NT2/D1 (cell line): ENCODE measurements around the gene STX8.
"Not testable (repeated sequence)": the region's sequence is repeated elsewhere in the genome, so short reads cannot be mapped to it uniquely, and the experiment has no call there.

ENCODE experiments used
- DNase-seq: peaks from one replicate; pipeline ENCODE4 v3.0.0-alpha.2; 2011; ENCODE audit warnings: low read depth, low spot score
- H3K27me3 ChIP-seq: 2 replicates; pipeline ENCODE4 v1.6.0; 2011; ENCODE audit warnings: mild to moderate bottlenecking; ENCODE audit not compliant: insufficient read length, insufficient read depth
- H3K36me3 ChIP-seq: 2 replicates; pipeline ENCODE4 v1.6.1; 2011; ENCODE audit warnings: mild to moderate bottlenecking, low read length, mixed read lengths; ENCODE audit not compliant: insufficient read depth, insufficient read length
- H3K4me1 ChIP-seq: 2 replicates; pipeline ENCODE4 v1.5.1; 2011; ENCODE audit not compliant: insufficient read depth, insufficient read length
- H3K4me3 ChIP-seq: 2 replicates; pipeline ENCODE4 v1.5.1; 2011; ENCODE audit warnings: low read depth; ENCODE audit not compliant: insufficient read length
- H3K9ac ChIP-seq: 2 replicates; pipeline ENCODE4 v1.6.0; 2011; ENCODE audit warnings: low read depth; ENCODE audit not compliant: insufficient read length
- H3K9me3 ChIP-seq: 2 replicates; pipeline ENCODE4 v1.5.1; 2011; ENCODE audit warnings: mild to moderate bottlenecking, low read length; ENCODE audit not compliant: insufficient read depth
- SUZ12 ChIP-seq: IDR thresholded peaks from 2 replicates; pipeline ENCODE4 v1.6.1; 2011; ENCODE audit not compliant: insufficient read length, insufficient read depth; ENCODE audit errors: extremely low read depth
- YY1 ChIP-seq: IDR thresholded peaks from 2 replicates; pipeline ENCODE4 v1.6.1; 2011; ENCODE audit not compliant: insufficient read length, insufficient read depth
- ZNF274 ChIP-seq: IDR thresholded peaks from 2 replicates; pipeline ENCODE4 v1.6.1; 2011; ENCODE audit warnings: mild to moderate bottlenecking, low read depth, low read length

STX8 gene

DNA sequence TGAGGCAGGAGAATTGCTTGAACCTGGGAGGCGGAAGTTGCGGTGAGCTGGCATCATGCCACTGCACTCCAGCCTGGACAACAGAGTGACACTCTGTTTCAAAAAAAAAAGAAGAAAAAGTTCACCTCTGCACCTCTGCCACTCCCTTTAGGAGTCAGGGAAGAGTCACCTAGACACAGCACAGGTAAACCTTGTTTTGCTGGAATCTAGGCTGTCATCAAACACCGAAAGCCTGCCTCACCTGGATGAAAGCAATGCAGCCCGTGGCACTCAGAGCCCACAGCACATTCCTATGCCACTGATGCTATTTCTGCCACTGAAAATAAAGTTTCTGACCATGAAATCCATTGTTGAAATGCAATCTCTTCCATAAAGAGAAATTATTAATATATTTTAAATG, 23.0 kb upstream of the STX8 start:
- no peak for TF ChIP-seq SUZ12
- no peak for TF ChIP-seq ZNF274
- TF ChIP-seq YY1: no peak
- H3K9ac ChIP-seq: no peak overlapping the region
- H3K4me1 ChIP-seq: no peaks in the 10 kb centered on the region

DNA sequence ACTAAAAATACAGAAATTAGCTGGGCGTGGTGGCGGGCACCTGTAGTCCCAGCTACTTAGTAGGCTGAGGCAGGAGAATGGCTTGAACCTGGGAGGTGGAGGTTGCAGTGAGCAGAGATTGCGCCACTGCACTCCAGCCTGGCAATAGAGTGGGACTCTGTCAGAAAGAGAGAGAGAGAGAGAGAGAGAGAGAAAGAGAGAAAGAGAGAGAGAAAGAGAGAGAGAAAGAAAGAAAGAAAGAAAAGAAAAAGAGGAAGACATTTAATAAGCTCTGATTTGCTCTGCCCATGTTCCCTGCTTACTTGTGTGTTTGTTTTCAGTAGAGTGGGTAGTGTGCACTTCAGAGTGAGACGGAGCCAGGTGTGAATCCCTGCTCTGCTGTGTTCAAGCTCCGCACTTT, 22.0 kb upstream of the STX8 start:
- not testable (repeated sequence) for H3K36me3 ChIP-seq, H3K4me1 ChIP-seq, DNase-seq, H3K9ac ChIP-seq, H3K4me3 ChIP-seq, H3K27me3 ChIP-seq, H3K9me3 ChIP-seq

More for the DNA sequence above, 23.0 kb upstream of the STX8 start:
- no peaks in the 10 kb centered on the region for H3K36me3 ChIP-seq
- no peak for DNase-seq
- no peaks in the 10 kb centered on the region for H3K27me3 ChIP-seq
- H3K9me3 ChIP-seq: no peaks in the 10 kb centered on the region
- no peak overlapping the region for H3K4me3 ChIP-seq

GRCh38 chr17:9594065-9594464, 18.4 kb upstream of the STX8 start:
- H3K4me3 ChIP-seq: no peak overlapping the region

DNA sequence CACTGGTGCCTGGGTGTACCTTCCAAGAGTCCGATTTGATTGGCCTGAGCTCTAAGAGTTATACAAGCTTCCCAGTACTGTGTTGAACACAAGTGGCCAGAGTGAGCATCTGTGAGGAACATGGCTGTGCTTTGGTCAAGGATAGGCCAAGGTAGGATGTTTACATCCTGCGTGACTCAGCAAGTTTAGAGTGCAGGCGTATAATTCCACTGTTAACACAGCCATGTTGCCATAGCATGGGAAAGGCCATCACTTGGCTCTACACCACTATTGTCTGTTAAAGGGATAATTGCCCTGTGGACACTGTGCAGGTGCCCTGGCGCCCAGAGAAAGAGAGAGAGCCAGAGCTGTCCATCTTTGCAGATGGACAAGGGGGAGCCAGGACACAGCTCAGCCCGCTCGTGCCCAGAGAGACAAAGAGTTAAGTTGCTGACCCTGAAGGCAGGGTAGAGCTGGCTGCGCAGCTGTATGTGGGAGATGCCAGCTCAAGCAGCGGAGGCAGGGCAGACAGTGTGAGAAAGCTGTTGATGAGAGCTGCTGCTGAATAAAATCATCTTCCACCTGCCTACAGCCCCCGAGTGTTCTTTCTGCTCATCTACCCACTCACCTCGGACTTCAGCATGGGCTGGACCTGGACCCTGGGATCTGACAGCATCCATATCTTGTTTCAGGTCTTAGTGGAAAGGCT, 12.5 kb upstream of the STX8 start:
- Histone ChIP-seq H3K9me3 (no peaks in the 10 kb centered on the region), H3K27me3 (no peaks in the 10 kb centered on the region), H3K4me1 (no peaks in the 10 kb centered on the region), H3K36me3 (no peaks in the 10 kb centered on the region), H3K4me3 (no peak overlapping the region), H3K9ac (no peak overlapping the region)
- TF ChIP-seq SUZ12 (no peak), ZNF274 (no peak), YY1 (no peak)
- no peak for DNase-seq

More at GRCh38 chr17:9594065-9594464, 18.4 kb upstream of the STX8 start:
- no peak for TF ChIP-seq SUZ12
- no peak for TF ChIP-seq ZNF274
- TF ChIP-seq YY1: no peak
- H3K36me3 ChIP-seq: no peaks in the 10 kb centered on the region
- H3K4me1 ChIP-seq: no peaks in the 10 kb centered on the region
- H3K27me3 ChIP-seq: no peaks in the 10 kb centered on the region
- no peak overlapping the region for H3K9ac ChIP-seq
- H3K9me3 ChIP-seq: no peaks in the 10 kb centered on the region
- DNase-seq: no peak

- Histone ChIP-seq H3K9me3 (no peaks in the 10 kb centered on the region), H3K4me1 (peaks cover 2% of the 10 kb centered on the region), H3K4me3 (no peak overlapping the region), H3K27me3 (no peaks in the 10 kb centered on the region), H3K36me3 (no peaks in the 10 kb centered on the region), H3K9ac (no peak overlapping the region)
- no peak for DNase-seq
- TF ChIP-seq YY1 (no peak), SUZ12 (no peak), ZNF274 (no peak)
These were observed 1.7 kb upstream of the STX8 start for GRCh38 chr17:9577373-9577709.

GRCh38 chr17:9576521-9577372, 1.1 kb upstream of the STX8 start, which contains the start of gene CFAP52:
Gene CFAP52 (plus strand): TSS chr17:9576642. CDS start chr17:9576696, 54 bp downstream.
- Histone ChIP-seq H3K9ac (peak within 1 kb of the TSS; percentile 90), H3K4me3 (peak within 1 kb of the TSS; percentile 78), H3K36me3 (no peaks in the 10 kb centered on the region), H3K27me3 (no peaks in the 10 kb centered on the region), H3K9me3 (no peaks in the 10 kb centered on the region), H3K4me1 (peaks cover 2% of the 10 kb centered on the region)
- TF ChIP-seq YY1: no peak
- no peak for TF ChIP-seq ZNF274
- no peak for TF ChIP-seq SUZ12
- peak; percentile 64 for DNase-seq

DNA sequence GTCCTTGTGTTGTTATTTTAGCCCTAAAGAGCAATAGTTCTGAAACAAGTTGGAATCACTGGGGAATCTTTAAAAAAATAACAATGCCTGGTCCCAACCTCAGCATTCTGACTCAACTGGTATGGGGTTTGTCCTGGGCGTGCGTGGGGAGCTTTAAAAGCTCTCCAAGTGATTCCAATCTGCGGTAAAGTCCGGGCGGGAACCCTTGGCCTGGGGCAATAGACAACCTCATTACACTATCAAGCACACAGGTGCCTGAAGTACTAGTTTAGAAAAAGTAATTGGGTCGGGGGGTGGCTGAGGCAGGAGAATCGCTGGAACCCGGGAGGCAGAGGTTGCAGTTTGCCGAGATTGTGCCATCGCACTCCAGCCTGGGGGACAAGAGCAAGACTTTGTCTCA, 4.4 kb downstream of the STX8 start:
- no peak overlapping the region for H3K9ac ChIP-seq
- H3K4me3 ChIP-seq: no peak overlapping the region
- H3K27me3 ChIP-seq: no peaks in the 10 kb centered on the region
- TF ChIP-seq SUZ12 (no peak), YY1 (no peak), ZNF274 (no peak)
- peaks cover 7% of the 10 kb centered on the region for H3K36me3 ChIP-seq
- no peaks in the 10 kb centered on the region for H3K4me1 ChIP-seq
- DNase-seq: no peak
- H3K9me3 ChIP-seq: no peaks in the 10 kb centered on the region
